Muscle layer of duodenum (tissue), 2 donors: ENCODE results near the gene SLC49A4.

ENCODE experiments used
- H3K27ac ChIP-seq: one replicate; pipeline ENCODE4 v1.7.0; 2013; ENCODE audit warnings: mild to moderate bottlenecking, low read length
- H3K27me3 ChIP-seq: one replicate; pipeline ENCODE4 v1.7.0; 2013; ENCODE audit warnings: low read depth, mild to moderate bottlenecking, control low read depth, low read length
- H3K36me3 ChIP-seq, 2 donors: one replicate each; pipeline ENCODE4 v1.7.0; 2013; ENCODE audit warnings: low read length in 2 of 2, control low read depth in 1 of 2, mild to moderate bottlenecking in 1 of 2; ENCODE audit not compliant: insufficient read depth in 2 of 2, control insufficient read depth in 1 of 2
- H3K4me1 ChIP-seq, 2 donors: one replicate each; pipeline ENCODE4 v1.7.0; 2013; ENCODE audit warnings: low read length in 2 of 2, mild to moderate bottlenecking in 2 of 2, control low read depth in 1 of 2, moderate library complexity in 1 of 2; ENCODE audit not compliant: insufficient read depth in 2 of 2, control insufficient read depth in 1 of 2
- H3K4me3 ChIP-seq, 2 donors: one replicate each; pipeline ENCODE4 v1.7.0; 2013; ENCODE audit warnings: low read length in 2 of 2, low read depth in 1 of 2, mild to moderate bottlenecking in 1 of 2
- H3K9me3 ChIP-seq, 2 donors: one replicate each; pipeline ENCODE4 v1.7.0; 2013; ENCODE audit warnings: low read length in 2 of 2, control low read depth in 1 of 2, mild to moderate bottlenecking in 1 of 2; ENCODE audit not compliant: control insufficient read depth in 1 of 2
- donor health status: healthy.

SLC49A4 gene

DNA sequence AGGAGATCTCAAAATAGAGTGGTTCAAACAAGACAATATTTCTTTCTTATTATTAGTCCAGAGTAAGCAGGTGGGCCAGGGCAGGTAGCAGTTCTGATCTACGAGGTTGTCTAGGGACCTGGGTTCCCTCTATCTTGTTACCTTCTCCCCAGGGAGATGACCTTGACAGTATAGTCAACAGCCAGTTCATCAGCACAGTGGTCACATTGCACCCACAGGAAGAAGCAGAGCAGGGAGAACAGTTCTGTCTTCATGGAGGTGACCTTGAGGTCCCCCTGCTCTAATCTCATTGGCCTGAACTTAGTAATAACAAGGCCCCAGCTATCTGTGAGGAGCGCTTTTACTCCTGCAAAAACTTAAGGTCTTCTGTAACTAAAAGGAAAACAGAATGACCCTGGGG lies 21.7 kb downstream of the SLC49A4 start:
- H3K9me3 ChIP-seq: no peaks in the 10 kb centered on the region
- no peak overlapping the region for H3K27ac ChIP-seq
- peaks cover 0 to 9% of the 10 kb centered on the region in 2 donors for H3K36me3 ChIP-seq
- H3K4me1 ChIP-seq: no peaks in the 10 kb centered on the region
- H3K4me3 ChIP-seq: no peak overlapping the region
- no peaks in the 10 kb centered on the region for H3K27me3 ChIP-seq

DNA sequence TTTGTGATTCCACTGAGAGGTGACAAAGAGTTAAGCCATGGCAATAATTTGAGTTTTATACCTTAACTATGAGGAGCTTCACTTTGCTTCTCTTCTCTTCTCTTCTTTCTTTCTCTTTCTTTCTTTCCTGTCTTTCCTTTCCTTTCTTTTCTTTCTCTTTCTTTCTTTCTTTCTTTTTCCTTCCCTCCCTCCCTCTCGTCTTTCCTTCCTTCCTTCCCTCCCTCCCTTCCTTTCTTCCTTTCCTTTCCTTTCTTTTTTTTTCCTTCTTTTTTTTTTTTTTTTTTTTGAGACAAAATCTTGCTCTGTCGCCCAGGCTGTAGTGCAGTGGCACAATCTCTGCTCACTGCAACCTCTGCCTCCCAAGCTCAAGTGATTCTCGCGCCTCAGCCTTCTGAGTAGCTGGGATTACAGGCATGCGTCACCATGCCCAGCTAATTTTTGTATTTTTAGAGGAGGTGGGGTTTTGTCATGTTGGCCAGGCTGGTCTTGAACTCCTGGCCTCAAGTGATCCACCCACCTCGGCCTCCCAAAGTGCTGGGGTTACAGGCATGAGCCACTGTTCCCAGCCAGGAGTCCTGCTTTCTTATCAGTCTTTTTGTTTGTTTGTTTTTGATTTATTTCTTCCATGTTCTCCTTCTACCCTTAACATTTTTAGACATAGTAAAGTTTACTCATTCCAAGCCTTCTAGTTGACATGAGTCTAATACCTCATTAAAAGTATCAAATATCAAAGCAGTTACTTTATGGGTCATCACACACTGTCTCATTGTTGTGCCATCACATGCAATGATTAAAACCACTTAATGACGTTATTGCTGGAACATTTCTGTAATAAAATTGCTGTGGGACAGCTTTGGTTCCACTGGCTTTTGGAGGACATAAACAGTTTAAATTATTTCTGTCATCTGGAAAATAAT lies 29.9 kb downstream of the SLC49A4 start:
- no peaks in the 10 kb centered on the region for H3K27me3 ChIP-seq
- no peak overlapping the region for H3K27ac ChIP-seq
- H3K4me1 ChIP-seq: no peaks in the 10 kb centered on the region
- no peak overlapping the region for H3K4me3 ChIP-seq
- H3K9me3 ChIP-seq: no peaks in the 10 kb centered on the region
- H3K36me3 ChIP-seq: peaks cover 7 to 21% of the 10 kb centered on the region in 2 donors

DNA sequence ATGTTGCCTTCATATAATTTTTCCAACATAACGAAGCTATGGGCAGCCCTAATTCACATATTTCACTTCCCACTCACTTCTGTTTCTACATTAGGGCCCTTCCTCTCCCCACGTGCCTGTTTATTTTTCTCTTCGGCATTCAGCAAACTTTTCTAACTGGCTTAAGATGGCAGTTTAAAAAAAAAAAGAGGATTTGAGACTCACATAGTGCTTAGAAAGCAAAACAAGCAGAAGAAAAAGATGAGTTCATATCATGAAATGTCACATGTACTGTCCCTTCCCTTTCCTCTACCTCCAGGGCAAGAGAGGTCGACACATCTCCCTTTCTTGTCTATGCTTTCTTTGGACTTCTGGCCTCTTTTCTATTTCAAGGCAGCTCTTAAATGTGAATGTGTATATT lies 30.6 kb downstream of the SLC49A4 start:
- no peaks in the 10 kb centered on the region for H3K9me3 ChIP-seq
- no peak overlapping the region for H3K27ac ChIP-seq
- H3K27me3 ChIP-seq: no peaks in the 10 kb centered on the region
- H3K36me3 ChIP-seq: peaks cover 7 to 24% of the 10 kb centered on the region in 2 donors
- no peaks in the 10 kb centered on the region for H3K4me1 ChIP-seq
- H3K4me3 ChIP-seq: no peak overlapping the region

DNA sequence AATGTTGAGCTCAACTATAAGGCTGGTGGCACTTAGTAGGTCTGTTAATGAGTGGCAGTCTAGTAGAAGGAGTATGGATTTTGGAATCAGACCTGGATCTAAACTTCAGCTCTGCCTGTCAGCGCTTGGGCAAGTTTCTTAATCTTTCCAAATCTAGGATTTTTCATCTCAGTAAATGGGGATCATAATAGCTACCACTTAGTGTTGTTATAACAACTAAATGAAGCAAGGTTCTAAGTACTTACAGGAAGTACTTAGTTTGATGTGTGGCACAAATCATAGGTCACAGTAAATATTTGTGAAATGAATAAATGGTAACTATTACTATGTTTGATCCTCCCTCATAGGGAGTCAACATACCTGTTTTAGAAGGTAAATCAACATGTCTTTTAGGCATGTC lies 31.4 kb downstream of the SLC49A4 start:
- Histone ChIP-seq H3K9me3 (no peaks in the 10 kb centered on the region), H3K4me1 (no peaks in the 10 kb centered on the region), H3K27ac (no peak overlapping the region), H3K36me3 (peaks cover 7 to 22% of the 10 kb centered on the region in 2 donors), H3K27me3 (no peaks in the 10 kb centered on the region), H3K4me3 (no peak overlapping the region)

DNA sequence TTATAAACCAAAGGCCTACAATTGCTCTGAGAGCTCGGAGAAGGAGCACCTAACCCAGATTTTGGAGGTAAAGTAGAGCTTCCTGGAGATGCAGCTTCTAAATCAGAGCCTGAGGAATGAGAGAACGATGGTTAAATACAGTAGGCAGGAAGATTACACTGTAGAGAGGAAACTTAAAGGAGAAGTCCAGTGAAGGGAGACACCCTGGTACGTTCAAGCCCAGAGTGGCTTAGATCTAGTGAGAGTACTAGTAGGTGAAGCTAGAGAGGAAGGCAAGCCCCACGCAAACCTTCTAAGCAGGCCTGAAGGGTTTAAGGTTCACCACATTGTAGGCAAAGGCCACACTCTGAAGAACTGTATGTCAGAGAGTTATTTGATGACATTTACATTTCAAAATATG lies 33.4 kb downstream of the SLC49A4 start:
- no peaks in the 10 kb centered on the region for H3K4me1 ChIP-seq
- H3K9me3 ChIP-seq: no peaks in the 10 kb centered on the region
- H3K27me3 ChIP-seq: no peaks in the 10 kb centered on the region
- peaks cover 7 to 13% of the 10 kb centered on the region in 2 donors for H3K36me3 ChIP-seq
- no peak overlapping the region for H3K27ac ChIP-seq
- no peak overlapping the region for H3K4me3 ChIP-seq

DNA sequence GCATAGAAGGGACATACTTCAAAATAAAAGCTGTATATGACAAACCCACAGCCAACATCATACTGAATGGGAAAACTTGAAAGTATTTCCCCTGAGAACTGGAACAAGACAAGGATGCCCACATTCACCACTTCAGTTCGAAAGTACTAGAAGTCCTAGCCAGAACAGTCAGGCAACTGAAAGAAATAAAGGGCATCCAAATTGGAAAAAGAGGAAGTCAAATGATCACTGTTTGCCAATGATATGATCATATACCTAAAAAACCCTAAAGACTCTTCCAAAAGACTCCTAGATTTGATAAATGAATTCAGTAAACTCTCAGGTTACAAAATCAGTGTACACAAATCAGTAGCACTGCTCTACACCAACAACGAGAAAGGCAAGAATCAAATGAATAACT lies 40.7 kb downstream of the SLC49A4 start:
- H3K4me3 ChIP-seq: no peak overlapping the region

DNA sequence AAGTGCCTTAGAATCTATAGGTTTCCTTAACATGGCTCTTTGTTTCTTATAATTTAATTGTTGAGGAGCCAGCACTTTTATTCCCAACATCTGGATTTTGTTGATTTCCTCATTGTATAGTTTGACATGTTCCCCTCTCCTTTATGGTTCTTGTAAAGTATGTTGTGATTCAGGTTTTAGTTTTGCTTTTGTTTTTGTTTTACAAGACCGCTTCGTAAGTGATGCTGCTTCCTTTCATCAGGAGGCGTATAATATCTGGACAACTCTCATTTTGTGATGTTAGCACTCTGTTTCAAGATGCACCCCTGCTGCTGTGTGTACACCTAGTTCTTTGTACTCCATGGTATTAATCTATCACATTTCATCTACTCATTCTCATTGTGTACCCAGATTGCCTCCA lies 48.7 kb downstream of the SLC49A4 start:
- no peaks in the 10 kb centered on the region for H3K4me1 ChIP-seq
- peaks cover 0 to 10% of the 10 kb centered on the region in 2 donors for H3K36me3 ChIP-seq
- H3K4me3 ChIP-seq: no peak overlapping the region
- H3K9me3 ChIP-seq: no peaks in the 10 kb centered on the region
- H3K27me3 ChIP-seq: no peaks in the 10 kb centered on the region
- no peak overlapping the region for H3K27ac ChIP-seq

More for the DNA sequence above, 40.7 kb downstream of the SLC49A4 start:
- no peaks in the 10 kb centered on the region for H3K27me3 ChIP-seq
- no peaks in the 10 kb centered on the region for H3K9me3 ChIP-seq
- no peak overlapping the region for H3K27ac ChIP-seq
- H3K36me3 ChIP-seq: peaks cover 0 to 4% of the 10 kb centered on the region in 2 donors
- H3K4me1 ChIP-seq: no peaks in the 10 kb centered on the region

DNA sequence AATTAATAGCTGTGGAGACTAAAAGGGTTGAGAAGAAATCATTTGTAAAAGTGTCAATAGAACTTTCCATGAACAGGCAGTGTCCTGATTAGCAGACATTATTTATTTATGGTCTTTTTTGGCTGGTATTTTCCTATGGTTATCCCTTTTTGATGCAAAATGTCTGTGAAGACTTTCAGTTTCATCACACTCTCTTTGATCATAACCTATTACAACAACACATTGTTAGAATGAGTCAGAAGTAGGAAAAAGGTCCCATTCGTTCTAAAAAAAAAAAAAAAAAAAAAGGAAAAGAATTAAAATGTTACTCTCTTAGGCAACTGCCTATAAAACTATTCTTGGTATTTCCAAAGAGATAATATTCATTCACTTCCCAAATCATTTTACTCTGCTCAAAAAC lies 62.1 kb downstream of the SLC49A4 start:
- Histone ChIP-seq H3K36me3 (peaks cover 0 to 27% of the 10 kb centered on the region in 2 donors), H3K4me1 (no peaks in the 10 kb centered on the region)

DNA sequence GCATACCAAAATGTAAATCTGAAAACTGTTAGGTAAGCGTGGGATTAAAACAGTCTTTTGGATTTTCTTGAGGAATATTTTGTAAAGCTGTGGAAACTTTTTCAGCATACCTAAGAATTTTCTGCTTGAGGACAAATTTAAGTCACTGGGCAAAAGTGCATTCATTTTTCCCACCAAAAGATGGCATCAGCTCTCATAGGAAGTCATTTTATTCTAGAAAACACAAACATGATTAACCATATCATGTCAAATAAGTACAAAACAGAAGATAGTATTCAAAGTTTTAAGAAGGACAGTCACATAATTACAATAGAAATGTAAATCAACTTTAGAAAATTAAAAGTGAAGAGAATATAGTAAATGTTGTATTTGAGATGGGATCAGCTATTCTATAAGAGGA lies 63.5 kb downstream of the SLC49A4 start:
- peaks cover 0 to 24% of the 10 kb centered on the region in 2 donors for H3K36me3 ChIP-seq
- no peaks in the 10 kb centered on the region for H3K27me3 ChIP-seq
- no peaks in the 10 kb centered on the region for H3K4me1 ChIP-seq
- H3K9me3 ChIP-seq: no peaks in the 10 kb centered on the region
- no peak overlapping the region for H3K4me3 ChIP-seq
- H3K27ac ChIP-seq: no peak overlapping the region

More for the DNA sequence above, 62.1 kb downstream of the SLC49A4 start:
- Histone ChIP-seq H3K4me3 (no peak overlapping the region), H3K27me3 (no peaks in the 10 kb centered on the region), H3K27ac (no peak overlapping the region), H3K9me3 (no peaks in the 10 kb centered on the region)

DNA sequence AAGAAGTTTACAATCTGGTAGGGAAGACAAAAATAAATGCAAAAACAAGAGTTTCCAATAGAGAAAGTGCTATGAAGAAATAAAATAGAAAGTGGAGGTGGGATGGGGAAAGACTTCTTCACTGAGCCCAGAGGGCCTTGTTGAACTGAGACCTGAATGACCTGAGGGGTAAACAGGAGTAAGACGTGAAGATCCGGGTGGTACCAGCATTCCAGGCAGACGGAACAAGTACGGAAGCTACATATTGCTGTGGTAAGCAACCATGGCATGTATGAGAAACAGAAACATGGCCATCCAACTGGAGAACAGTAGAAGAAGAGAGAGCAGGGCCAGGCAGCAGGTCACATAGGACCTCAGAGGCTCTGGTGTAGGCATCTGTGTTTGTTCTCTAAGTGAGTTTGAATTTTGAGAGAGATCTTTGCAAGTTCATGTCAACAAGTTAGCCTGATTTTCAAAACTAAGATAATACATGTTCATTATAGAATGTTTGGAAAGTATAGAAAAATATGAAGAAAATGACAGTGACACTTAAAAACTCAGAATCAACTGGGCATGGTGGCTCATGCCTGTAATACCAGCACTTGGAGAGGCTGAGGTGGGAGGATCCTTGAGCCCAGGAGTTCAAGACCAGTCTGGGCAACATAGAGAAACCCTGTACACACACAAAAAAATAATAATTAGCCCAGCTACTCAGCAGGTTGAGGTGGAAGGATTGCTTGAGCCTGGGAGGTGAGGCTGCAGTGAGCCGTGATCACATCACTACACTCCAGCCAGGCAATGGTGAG lies 64.3 kb downstream of the SLC49A4 start:
- Histone ChIP-seq H3K27me3 (no peaks in the 10 kb centered on the region), H3K4me3 (no peak overlapping the region), H3K4me1 (no peaks in the 10 kb centered on the region), H3K27ac (no peak overlapping the region), H3K36me3 (peaks cover 0 to 22% of the 10 kb centered on the region in 2 donors), H3K9me3 (no peaks in the 10 kb centered on the region)

DNA sequence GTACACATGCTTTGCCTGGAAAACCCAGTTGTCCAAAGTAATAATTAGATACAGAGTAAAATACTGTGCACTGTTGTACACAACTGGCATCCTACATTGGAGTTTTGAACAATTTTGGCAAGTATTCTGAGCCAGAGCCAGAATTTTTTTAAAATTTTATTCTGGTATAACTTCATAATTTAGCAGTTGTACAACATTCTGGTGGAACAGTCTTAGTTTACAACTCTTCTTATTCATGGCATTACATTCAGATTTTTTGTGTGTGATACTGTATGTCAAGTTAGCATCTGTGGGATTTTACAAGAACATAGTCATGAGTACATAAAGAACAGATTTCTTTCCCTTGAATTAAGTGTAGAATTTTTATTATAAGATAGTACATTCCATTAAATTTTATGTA lies 67.5 kb downstream of the SLC49A4 start:
- Histone ChIP-seq H3K4me1 (no peaks in the 10 kb centered on the region), H3K27me3 (no peaks in the 10 kb centered on the region), H3K36me3 (peaks cover 7 to 22% of the 10 kb centered on the region in 2 donors), H3K9me3 (no peaks in the 10 kb centered on the region), H3K4me3 (no peak overlapping the region), H3K27ac (no peak overlapping the region)
